Skin of body (tissue), 2 donors: Measurements from ENCODE around the gene GRIA1. TPM values are rescaled to one million over a fixed set of nuclear protein-coding genes. Genes with fewer than 3 reads are reported as not detected.
A peak's percentile ranks its signal among the peaks of the same experiment; 100 is the strongest.
"Not testable (repeated sequence)": the region's sequence is repeated elsewhere in the genome, so short reads cannot be mapped to it uniquely, and the experiment has no call there.

Experiments used
- DNase-seq: peaks from one replicate; lab custom pipeline; 2025; lab: John Stamatoyannopoulos, UW
- total RNA-seq: library from RNA; depleted of rRNA; stranded (reverse); fragments of >200 nt; gene quantifications from one replicate; pipeline ENCODE4 v1.2.3, GENCODE V29; 2014

The GRIA1 gene
- total RNA-seq, 1 donor from 2014 or later: 2.5 TPM

- no peak for DNase-seq
Measured at GRCh38 chr5:153717287-153717686, 226.8 kb downstream of the GRIA1 start.

- no peak for DNase-seq
Measured at GRCh38 chr5:153718713-153719112, 228.2 kb downstream of the GRIA1 start.

GRCh38 chr5:153719324-153719723 is 228.9 kb downstream of the GRIA1 start:
- DNase-seq: no peak

GRCh38 chr5:153723022-153723610 is 232.6 kb downstream of the GRIA1 start:
- not testable (repeated sequence) for DNase-seq

GRCh38 chr5:153742060-153742459 is 251.6 kb downstream of the GRIA1 start:
- DNase-seq: no peak

GRCh38 chr5:153744751-153745150 is 254.3 kb downstream of the GRIA1 start:
- DNase-seq: no peak

- DNase-seq: no peak
Measured at GRCh38 chr5:153745778-153746395, 255.4 kb downstream of the GRIA1 start.

- DNase-seq: no peak
Measured at GRCh38 chr5:153746440-153746839, 256.0 kb downstream of the GRIA1 start.

- DNase-seq: no peak
Measured at GRCh38 chr5:153748823-153749222, 258.4 kb downstream of the GRIA1 start.

GRCh38 chr5:153749960-153750359 is 259.5 kb downstream of the GRIA1 start:
- no peak for DNase-seq

GRCh38 chr5:153751251-153751650 is 260.8 kb downstream of the GRIA1 start:
- no peak for DNase-seq

GRCh38 chr5:153752890-153753289 is 262.4 kb downstream of the GRIA1 start:
- no peak for DNase-seq

GRCh38 chr5:153753645-153754432 is 263.4 kb downstream of the GRIA1 start:
- DNase-seq: no peak

- peak; percentile 25 for DNase-seq
Measured at GRCh38 chr5:153755913-153756500, 265.5 kb downstream of the GRIA1 start.

- no peak for DNase-seq
Measured at GRCh38 chr5:153756540-153756939, 266.1 kb downstream of the GRIA1 start.

- no peak for DNase-seq
Measured at GRCh38 chr5:153765987-153766386, 275.5 kb downstream of the GRIA1 start.

GRCh38 chr5:153767221-153768188 is 277.0 kb downstream of the GRIA1 start:
- DNase-seq: no peak

- DNase-seq: no peak
Measured at GRCh38 chr5:153770066-153770465, 279.6 kb downstream of the GRIA1 start.

- no peak for DNase-seq
Measured at GRCh38 chr5:153774686-153775085, 284.2 kb downstream of the GRIA1 start.

- no peak for DNase-seq
Measured at GRCh38 chr5:153775923-153776322, 285.5 kb downstream of the GRIA1 start.
